ENCODE results near the gene SH3BGRL3. TPM values are rescaled to one million over a fixed set of nuclear protein-coding genes. Genes with fewer than 3 reads are reported as not detected.

The SH3BGRL3 gene
- polyA plus RNA-seq, 3 donors = 478 to 1,744 (median 1,706) TPM

GRCh38 chr1:26320896-26321295 is 41.0 kb downstream of the SH3BGRL3 start:
- peak overlapping the region in 1 of 3 experiments; percentile 83 for H3K4me3 ChIP-seq (replicated peaks in 1 of 3; ENCODE audit: low read depth in 2 of 3, low read length in 3 of 3)
- Mint-ChIP-seq H3K27ac (peak overlapping the region in 6 of 7 donors; percentile 88 to 99 (median 96)), H3K36me3 (peaks cover 44 to 46% of the 10 kb centered on the region in 2 donors), H3K4me3 (peak overlapping the region; percentile 83 to 90), H3K4me1 (peaks cover 69% of the 10 kb centered on the region), H3K27me3 (ENCODE audit: low read depth in 3 of 3) (peaks cover 0 to 2% (median 1%) of the 10 kb centered on the region in 3 donors), H3K9me3 (no peaks in the 10 kb centered on the region)
- no peak for TF ChIP-seq CTCF (IDR thresholded peaks at IDR 0.05)
- peaks cover 61 to 65% of the 10 kb centered on the region in 2 donors for H3K4me1 ChIP-seq (ENCODE audit: control insufficient read depth in 1 of 2, insufficient read depth in 2 of 2, low read length in 2 of 2)
- peaks cover 9% of the 10 kb centered on the region for H4K20me1 ChIP-seq (ENCODE audit: insufficient read depth, low read length)
- no peaks in the 10 kb centered on the region for H3K27me3 ChIP-seq (ENCODE audit: control insufficient read depth in 2 of 2, insufficient read depth in 2 of 2, low read length in 2 of 2)
- peaks cover 9 to 40% of the 10 kb centered on the region in 2 donors for H3K36me3 ChIP-seq (replicated peaks in 1 of 2; ENCODE audit: control insufficient read depth in 1 of 2, insufficient read depth in 2 of 2, low read length in 2 of 2)
- H3K79me2 ChIP-seq (ENCODE audit: insufficient read depth, low read length) = peaks cover 51% of the 10 kb centered on the region
- H3K4me2 ChIP-seq (replicated peaks; ENCODE audit: extremely low read depth, low read length, poor library complexity, severe bottlenecking) = peak overlapping the region; percentile 82
- DNase-seq = no peak
- no CpG with 5 or more reads among the region's 2 CpGs for WGBS (ENCODE audit: insufficient coverage)
- H3K27ac ChIP-seq (ENCODE audit: low read depth in 1 of 2, low read length in 2 of 2) = peak overlapping the region; percentile 7 to 92
- intact Hi-C loops (cut with micrococcal nuclease) = loop anchor here (1.0 to 5.0 kb wide), 7 partner anchors 14 to 214 kb away; partner anchors contain the start of genes C1orf232 (in 2 of the 2), ZNF593 (in 2 of the 2) and UBXN11 (in 1 of the 2)
- H3K9me3 ChIP-seq (replicated peaks in 1 of 2; ENCODE audit: control insufficient read depth in 1 of 2, insufficient read depth in 1 of 2, low read length in 2 of 2) = no peaks in the 10 kb centered on the region
- peak overlapping the region; percentile 42 for H2AFZ ChIP-seq (ENCODE audit: insufficient read depth, low read depth, low read length, poor library complexity, severe bottlenecking)
- H3K9ac ChIP-seq (ENCODE audit: insufficient read depth, low read length, poor library complexity, severe bottlenecking) = peak overlapping the region; percentile 40

GRCh38 chr1:26321315-26322041 is 41.6 kb downstream of the SH3BGRL3 start:
- H3K27me3 Mint-ChIP-seq (ENCODE audit: low read depth in 3 of 3) = peaks cover 0 to 2% (median 1%) of the 10 kb centered on the region in 3 donors
- peak overlapping the region; percentile 42 for H2AFZ ChIP-seq (ENCODE audit: insufficient read depth, low read depth, low read length, poor library complexity, severe bottlenecking)
- no peaks in the 10 kb centered on the region for H3K27me3 ChIP-seq (ENCODE audit: control insufficient read depth in 2 of 2, insufficient read depth in 2 of 2, low read length in 2 of 2)
- no peaks in the 10 kb centered on the region for H3K9me3 ChIP-seq (replicated peaks in 1 of 2; ENCODE audit: control insufficient read depth in 1 of 2, insufficient read depth in 1 of 2, low read length in 2 of 2)
- no peaks in the 10 kb centered on the region for H3K9me3 Mint-ChIP-seq
- peaks cover 55 to 59% of the 10 kb centered on the region in 2 donors for H3K4me1 ChIP-seq (ENCODE audit: control insufficient read depth in 1 of 2, insufficient read depth in 2 of 2, low read length in 2 of 2)
- peaks cover 9 to 40% of the 10 kb centered on the region in 2 donors for H3K36me3 ChIP-seq (replicated peaks in 1 of 2; ENCODE audit: control insufficient read depth in 1 of 2, insufficient read depth in 2 of 2, low read length in 2 of 2)
- intact Hi-C loops (cut with micrococcal nuclease) = loop anchor here (1.0 to 5.0 kb wide), 7 partner anchors 15 to 214 kb away; partner anchors contain the start of genes C1orf232 (in 2 of the 2), ZNF593 (in 2 of the 2) and UBXN11 (in 1 of the 2)
- peaks cover 45% of the 10 kb centered on the region for H3K79me2 ChIP-seq (ENCODE audit: insufficient read depth, low read length)
- H3K4me2 ChIP-seq (replicated peaks; ENCODE audit: extremely low read depth, low read length, poor library complexity, severe bottlenecking) = peak overlapping the region; percentile 82
- peaks cover 63% of the 10 kb centered on the region for H3K4me1 Mint-ChIP-seq
- H4K20me1 ChIP-seq (ENCODE audit: insufficient read depth, low read length) = peaks cover 9% of the 10 kb centered on the region
- 7% methylated on average over 5 of the region's 16 CpGs for WGBS (ENCODE audit: insufficient coverage)
- H3K4me3 Mint-ChIP-seq = peak overlapping the region; percentile 83 to 90
- H3K9ac ChIP-seq (ENCODE audit: insufficient read depth, low read length, poor library complexity, severe bottlenecking) = peak overlapping the region; percentile 40
- H3K36me3 Mint-ChIP-seq = peaks cover 44 to 46% of the 10 kb centered on the region in 2 donors
- peak; percentile 89 for TF ChIP-seq CTCF (IDR thresholded peaks at IDR 0.05)
- H3K27ac Mint-ChIP-seq = peak overlapping the region; percentile 88 to 97 (median 96)
- peak overlapping the region in 1 of 3 experiments; percentile 83 for H3K4me3 ChIP-seq (replicated peaks in 1 of 3; ENCODE audit: low read depth in 2 of 3, low read length in 3 of 3)
- H3K27ac ChIP-seq (ENCODE audit: low read depth in 1 of 2, low read length in 2 of 2) = peak overlapping the region; percentile 7 to 92
- peak; percentile 83 to 87 (median 86) for DNase-seq
